ENCODE results near the gene GEMIN4.

DNA sequence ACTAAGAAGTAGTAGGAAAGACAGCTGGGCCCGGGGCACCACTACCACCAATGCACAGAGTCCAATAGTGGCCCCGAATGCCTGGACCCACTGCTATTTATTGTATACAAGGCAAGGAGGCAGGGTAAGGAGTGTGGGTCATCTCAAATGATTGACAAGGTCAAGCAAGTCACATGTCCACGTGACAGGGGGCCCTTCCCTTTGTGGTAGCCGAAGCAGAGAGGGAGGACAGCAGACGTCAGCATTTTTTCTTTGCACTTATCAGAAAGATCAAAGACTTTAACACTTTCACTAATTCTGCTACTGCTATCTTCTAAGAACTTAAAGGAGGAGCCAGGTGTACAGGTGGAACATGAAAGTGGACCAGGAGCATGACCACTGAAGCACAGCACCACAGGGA lies 43.9 kb downstream of the GEMIN4 start:
- no peak for TF ChIP-seq POLR2A (IDR thresholded peaks at IDR 0.05)
- TF ChIP-seq, protein P1, sequence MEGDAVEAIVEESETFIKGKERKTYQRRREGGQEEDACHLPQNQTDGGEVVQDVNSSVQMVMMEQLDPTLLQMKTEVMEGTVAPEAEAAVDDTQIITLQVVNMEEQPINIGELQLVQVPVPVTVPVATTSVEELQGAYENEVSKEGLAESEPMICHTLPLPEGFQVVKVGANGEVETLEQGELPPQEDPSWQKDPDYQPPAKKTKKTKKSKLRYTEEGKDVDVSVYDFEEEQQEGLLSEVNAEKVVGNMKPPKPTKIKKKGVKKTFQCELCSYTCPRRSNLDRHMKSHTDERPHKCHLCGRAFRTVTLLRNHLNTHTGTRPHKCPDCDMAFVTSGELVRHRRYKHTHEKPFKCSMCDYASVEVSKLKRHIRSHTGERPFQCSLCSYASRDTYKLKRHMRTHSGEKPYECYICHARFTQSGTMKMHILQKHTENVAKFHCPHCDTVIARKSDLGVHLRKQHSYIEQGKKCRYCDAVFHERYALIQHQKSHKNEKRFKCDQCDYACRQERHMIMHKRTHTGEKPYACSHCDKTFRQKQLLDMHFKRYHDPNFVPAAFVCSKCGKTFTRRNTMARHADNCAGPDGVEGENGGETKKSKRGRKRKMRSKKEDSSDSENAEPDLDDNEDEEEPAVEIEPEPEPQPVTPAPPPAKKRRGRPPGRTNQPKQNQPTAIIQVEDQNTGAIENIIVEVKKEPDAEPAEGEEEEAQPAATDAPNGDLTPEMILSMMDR (IDR thresholded peaks at IDR 0.05) = no peak
- TF ChIP-seq POLR2AphosphoS5 (IDR thresholded peaks at IDR 0.05; ENCODE audit: insufficient read depth in 1 of 2, low read depth in 1 of 2) = no peak

Data from vagina (tissue), 2 donors.